IPS-15b (cell line): ENCODE measurements around the gene SMIM41.

Source experiments
- H3K27me3 ChIP-seq: one replicate; pipeline ENCODE4 v1.6.1; 2013; ENCODE audit warnings: low read length; ENCODE audit not compliant: control insufficient read depth, insufficient read depth
- H3K36me3 ChIP-seq: one replicate; pipeline ENCODE4 v1.6.1; 2013; ENCODE audit warnings: low read length; ENCODE audit not compliant: control insufficient read depth, insufficient read depth
- H3K4me1 ChIP-seq: one replicate; pipeline ENCODE4 v1.6.1; 2013; ENCODE audit warnings: mild to moderate bottlenecking, low read length; ENCODE audit not compliant: control insufficient read depth, insufficient read depth
- H3K4me3 ChIP-seq: one replicate; pipeline ENCODE4 v1.5.1; 2013; ENCODE audit warnings: low read depth, low read length
- H3K9ac ChIP-seq: one replicate; pipeline ENCODE4 v1.6.1; 2013; ENCODE audit warnings: low read depth, mild to moderate bottlenecking, low read length
- H3K9me3 ChIP-seq: one replicate; pipeline ENCODE4 v1.6.1; 2013; ENCODE audit warnings: mild to moderate bottlenecking, low read length; ENCODE audit not compliant: control insufficient read depth, insufficient read depth

SMIM41 gene

GRCh38 chr12:52073531-52074381 is 5.7 kb upstream of the SMIM41 start:
- Histone ChIP-seq H3K9ac (no peak overlapping the region), H3K4me1 (peaks cover 12% of the 10 kb centered on the region), H3K9me3 (no peaks in the 10 kb centered on the region), H3K27me3 (no peaks in the 10 kb centered on the region), H3K4me3 (no peak overlapping the region), H3K36me3 (peaks cover 23% of the 10 kb centered on the region)

DNA sequence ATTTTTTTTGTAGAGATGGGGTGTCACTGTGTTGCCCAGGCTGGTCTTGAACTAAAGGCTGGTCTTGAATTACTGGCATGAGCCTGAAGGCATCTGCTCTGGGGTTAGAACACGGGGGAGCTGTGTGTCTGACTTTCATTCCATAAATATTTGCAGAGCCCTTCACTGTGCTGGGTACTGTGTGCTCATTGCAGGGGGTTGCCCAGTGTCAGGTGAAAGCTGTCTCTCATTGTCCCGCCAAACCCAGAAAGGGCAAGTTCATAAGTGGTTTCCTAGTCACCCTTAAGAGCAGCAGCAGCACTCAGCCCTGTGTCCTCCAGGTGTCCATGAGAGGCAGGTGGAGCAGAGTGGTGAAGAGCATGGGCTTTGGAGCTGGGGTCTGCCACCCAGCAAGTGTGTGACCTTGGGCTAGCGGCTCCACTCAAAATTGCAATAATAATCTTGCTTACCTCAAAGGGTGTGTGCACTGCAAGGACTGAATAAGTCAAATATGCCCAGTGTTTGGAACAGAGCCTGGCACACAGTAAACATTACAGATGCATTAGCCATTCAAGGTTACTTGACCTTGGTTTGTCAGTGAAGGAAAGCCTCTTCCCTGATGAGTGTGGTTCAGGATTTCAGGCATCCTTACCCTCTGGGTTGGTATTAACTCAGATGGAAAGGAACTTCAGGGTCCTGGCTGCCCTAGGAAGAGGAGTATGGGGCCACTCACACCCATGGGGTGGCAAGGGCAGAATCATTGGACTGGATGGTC is 4.4 kb upstream of the SMIM41 start:
- Histone ChIP-seq H3K4me3 (no peak overlapping the region), H3K4me1 (peaks cover 12% of the 10 kb centered on the region), H3K9ac (no peak overlapping the region), H3K9me3 (no peaks in the 10 kb centered on the region), H3K36me3 (peaks cover 23% of the 10 kb centered on the region), H3K27me3 (no peaks in the 10 kb centered on the region)

DNA sequence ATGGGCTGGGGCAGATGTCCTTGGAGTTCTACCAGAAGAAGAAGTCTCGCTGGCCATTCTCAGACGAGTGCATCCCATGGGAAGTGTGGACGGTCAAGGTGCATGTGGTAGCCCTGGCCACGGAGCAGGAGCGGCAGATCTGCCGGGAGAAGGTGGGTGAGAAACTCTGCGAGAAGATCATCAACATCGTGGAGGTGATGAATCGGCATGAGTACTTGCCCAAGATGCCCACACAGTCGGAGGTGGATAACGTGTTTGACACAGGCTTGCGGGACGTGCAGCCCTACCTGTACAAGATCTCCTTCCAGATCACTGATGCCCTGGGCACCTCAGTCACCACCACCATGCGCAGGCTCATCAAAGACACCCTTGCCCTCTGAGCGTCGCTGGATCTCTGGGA is 2.7 kb upstream of the SMIM41 start:
- Histone ChIP-seq H3K4me3 (no peak overlapping the region), H3K27me3 (no peaks in the 10 kb centered on the region), H3K4me1 (peaks cover 6% of the 10 kb centered on the region), H3K9me3 (no peaks in the 10 kb centered on the region), H3K9ac (no peak overlapping the region), H3K36me3 (peaks cover 23% of the 10 kb centered on the region)

- peaks cover 5% of the 10 kb centered on the region for H3K4me1 ChIP-seq
- H3K9me3 ChIP-seq = no peaks in the 10 kb centered on the region
- peaks cover 23% of the 10 kb centered on the region for H3K36me3 ChIP-seq
- H3K4me3 ChIP-seq = no peak overlapping the region
- H3K9ac ChIP-seq = no peak overlapping the region
- no peaks in the 10 kb centered on the region for H3K27me3 ChIP-seq
These were observed 1.2 kb upstream of the SMIM41 start for GRCh38 chr12:52078276-52078675.

DNA sequence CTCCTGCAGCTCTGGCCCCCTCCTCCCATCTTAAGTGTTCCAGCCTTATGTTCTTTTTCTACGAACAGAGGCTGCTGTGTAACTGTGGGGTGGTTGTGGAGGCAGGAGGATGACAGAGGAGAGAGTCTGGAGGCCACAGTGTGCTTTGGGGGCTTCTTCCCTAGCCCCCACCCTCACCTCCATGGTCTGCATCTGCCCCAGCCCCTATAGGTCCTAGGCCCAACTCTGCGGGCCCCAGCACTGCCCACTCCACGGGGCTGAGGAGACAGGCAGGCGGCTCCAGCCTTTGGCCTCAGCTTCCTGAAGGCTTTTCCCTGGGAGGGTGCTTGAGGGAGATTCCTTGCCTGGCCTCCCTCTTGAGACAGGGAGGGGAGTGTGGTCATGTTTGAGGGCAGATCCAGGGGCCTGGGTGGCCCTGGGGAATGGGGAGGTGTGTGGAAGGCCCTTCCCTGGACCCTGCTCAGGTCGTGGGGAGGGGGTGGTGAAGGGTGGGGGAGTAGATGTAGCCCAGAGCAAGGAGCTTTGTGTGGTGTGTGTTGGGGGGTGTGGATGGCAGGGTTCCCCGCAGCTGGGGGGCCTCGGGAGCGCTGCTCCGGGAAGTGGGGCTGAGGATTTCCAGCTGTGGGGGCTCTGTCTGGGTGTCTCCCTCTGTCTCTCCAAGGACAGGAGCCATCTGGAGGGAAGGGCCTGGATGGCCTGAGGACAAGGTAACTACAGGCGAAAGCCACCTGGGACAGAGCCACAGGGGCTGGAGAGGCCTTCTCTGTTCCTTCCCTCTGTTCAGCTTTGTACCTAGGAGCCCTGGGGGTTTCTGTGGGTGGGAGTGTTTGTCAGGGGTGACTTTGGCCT is 1.1 kb downstream of the SMIM41 start:
- Histone ChIP-seq H3K9ac (no peak overlapping the region), H3K4me3 (no peak overlapping the region), H3K4me1 (peaks cover 5% of the 10 kb centered on the region), H3K9me3 (no peaks in the 10 kb centered on the region), H3K27me3 (no peaks in the 10 kb centered on the region), H3K36me3 (peaks cover 13% of the 10 kb centered on the region)

DNA sequence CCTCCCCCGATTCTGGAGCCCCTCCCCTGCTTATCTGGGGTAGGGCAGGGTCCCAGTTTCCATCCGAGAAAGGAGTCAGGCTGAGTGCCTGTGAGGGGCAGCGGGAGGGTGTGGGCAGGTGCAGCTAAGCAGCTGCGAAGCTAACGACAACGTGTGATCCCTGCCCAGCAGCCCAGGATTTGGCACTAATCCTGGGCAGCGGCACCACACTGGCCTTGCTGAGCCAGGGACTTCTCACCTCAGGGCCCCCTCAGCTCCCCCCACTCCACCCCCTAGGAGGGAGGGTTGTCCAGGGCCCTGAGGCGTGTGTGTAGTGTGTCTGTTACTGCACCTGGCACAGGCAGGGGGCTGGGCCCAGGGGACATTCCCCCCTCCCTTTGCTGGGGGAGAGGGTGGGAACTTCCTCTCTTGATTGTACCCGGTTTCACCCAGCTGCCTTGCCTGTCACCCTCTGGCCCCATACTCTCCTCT is 1.8 kb downstream of the SMIM41 start:
- Histone ChIP-seq H3K36me3 (peaks cover 13% of the 10 kb centered on the region), H3K4me3 (no peak overlapping the region), H3K4me1 (peaks cover 5% of the 10 kb centered on the region), H3K9ac (no peak overlapping the region), H3K9me3 (no peaks in the 10 kb centered on the region), H3K27me3 (no peaks in the 10 kb centered on the region)

- Histone ChIP-seq H3K36me3 (peaks cover 6% of the 10 kb centered on the region), H3K9ac (no peak overlapping the region), H3K4me1 (peaks cover 5% of the 10 kb centered on the region), H3K27me3 (no peaks in the 10 kb centered on the region), H3K4me3 (no peak overlapping the region), H3K9me3 (no peaks in the 10 kb centered on the region)
These were observed 2.6 kb downstream of the SMIM41 start for GRCh38 chr12:52082026-52082668.

DNA sequence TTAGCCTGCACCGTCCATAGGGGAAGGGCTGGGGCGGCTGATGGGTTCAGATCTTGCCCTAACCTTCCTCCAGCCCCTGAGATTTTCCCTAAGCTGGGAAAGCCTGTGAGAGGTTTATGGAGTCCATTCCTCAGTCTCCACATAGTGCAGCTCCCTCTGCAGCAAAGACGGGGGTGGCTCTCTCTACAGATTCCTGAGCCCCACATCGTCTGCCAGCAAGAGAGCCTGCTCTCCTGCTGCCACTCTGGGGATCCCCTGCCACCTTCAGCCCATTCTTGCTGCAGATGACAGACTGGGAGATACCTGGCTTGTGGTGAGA is 3.1 kb downstream of the SMIM41 start:
- H3K4me1 ChIP-seq = peaks cover 5% of the 10 kb centered on the region
- peaks cover 1% of the 10 kb centered on the region for H3K36me3 ChIP-seq
- no peak overlapping the region for H3K4me3 ChIP-seq
- no peaks in the 10 kb centered on the region for H3K9me3 ChIP-seq
- H3K27me3 ChIP-seq = no peaks in the 10 kb centered on the region
- no peak overlapping the region for H3K9ac ChIP-seq

DNA sequence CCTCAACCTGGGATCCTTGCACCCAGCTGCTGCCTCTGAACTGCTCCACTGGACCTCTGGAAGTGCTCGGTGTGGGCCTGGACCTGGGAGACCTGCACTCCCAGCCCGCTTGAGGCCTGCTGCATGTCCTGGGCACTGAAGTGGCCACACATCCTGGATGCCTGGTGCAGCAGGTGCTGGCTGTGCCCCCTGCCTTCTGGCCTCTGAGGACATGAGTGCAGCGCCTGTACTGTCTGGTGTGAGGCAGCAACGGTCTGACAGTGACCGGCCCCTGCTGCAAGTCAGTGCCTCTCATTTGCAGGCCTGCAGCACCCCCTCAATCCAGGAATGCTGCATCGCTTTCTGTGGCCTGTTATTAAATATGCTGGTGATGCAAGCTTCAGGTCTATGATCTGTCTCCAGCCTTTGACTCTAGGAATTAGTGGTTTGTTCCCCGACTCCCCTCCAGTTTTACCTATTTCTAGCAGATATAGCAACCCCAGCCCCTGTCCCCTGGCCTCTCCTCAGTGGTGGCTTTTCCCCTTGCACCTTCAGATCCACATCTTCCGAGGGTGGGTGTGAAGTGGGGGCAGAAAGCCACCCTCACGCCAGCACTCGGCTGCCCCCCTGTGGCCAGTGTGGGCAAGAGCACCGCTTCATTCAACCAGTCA is 3.6 kb downstream of the SMIM41 start:
- peaks cover 5% of the 10 kb centered on the region for H3K4me1 ChIP-seq
- H3K9ac ChIP-seq = no peak overlapping the region
- no peak overlapping the region for H3K4me3 ChIP-seq
- H3K27me3 ChIP-seq = no peaks in the 10 kb centered on the region
- H3K36me3 ChIP-seq = no peaks in the 10 kb centered on the region
- H3K9me3 ChIP-seq = no peaks in the 10 kb centered on the region

DNA sequence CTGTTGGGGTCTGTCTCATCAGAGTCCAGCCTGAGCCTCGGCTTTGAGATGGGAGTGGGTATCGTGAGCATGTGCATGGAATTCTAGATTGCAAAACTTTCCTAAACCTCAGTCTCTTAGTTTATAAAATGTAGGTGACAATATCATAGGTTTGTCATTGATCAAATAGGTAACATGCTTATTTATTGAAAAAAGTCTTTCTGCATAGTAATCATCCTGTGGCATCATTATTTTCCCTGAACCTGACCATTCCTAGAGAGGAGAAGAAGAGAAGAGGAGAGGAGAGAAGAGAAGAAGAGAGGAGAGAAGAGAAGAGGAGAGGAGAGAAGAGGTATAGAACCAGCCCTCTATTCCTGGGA is 4.1 kb downstream of the SMIM41 start:
- Histone ChIP-seq H3K4me3 (no peak overlapping the region), H3K36me3 (no peaks in the 10 kb centered on the region), H3K27me3 (no peaks in the 10 kb centered on the region), H3K4me1 (peaks cover 5% of the 10 kb centered on the region), H3K9ac (no peak overlapping the region), H3K9me3 (no peaks in the 10 kb centered on the region)
